HepG2 (cell line): ENCODE data around the gene NOVA2. TPM values are rescaled to one million over a fixed set of nuclear protein-coding genes. Genes with fewer than 3 reads are reported as not detected.
A peak's percentile ranks its signal among the peaks of the same experiment; 100 is the strongest.

Source experiments
- CHD4 ChIP-seq: fragments of 200-600 bp; sonication (generic); IDR thresholded peaks from 2 replicates; pipeline ENCODE4 v1.7.0; 2017; ENCODE audit warnings: mild to moderate bottlenecking, low read length, borderline replicate concordance
- ESRRA ChIP-seq: sonication (generic); formaldehyde crosslinking; IDR thresholded peaks from 2 replicates; pipeline ENCODE4 v1.5.1; 2020; ENCODE audit warnings: mild to moderate bottlenecking, low read depth, missing genetic modification reagents
- EZH2 ChIP-seq: conservative IDR thresholded peaks from 2 replicates; pipeline ENCODE4 v1.6.1; 2012; ENCODE audit warnings: mild to moderate bottlenecking, low read depth, low read length, moderate library complexity
- HDAC6 ChIP-seq: fragments of 200-600 bp; sonication (generic); IDR thresholded peaks from 2 replicates; pipeline ENCODE4 v1.7.0; 2017; ENCODE audit warnings: mild to moderate bottlenecking, antibody characterized with exemption, low read length, low read depth
- JDP2 ChIP-seq: sonication (generic); formaldehyde crosslinking; IDR thresholded peaks from 2 replicates; pipeline ENCODE4 v1.8.1; 2022; ENCODE audit warnings: missing genetic modification reagents, borderline replicate concordance
- KDM5A ChIP-seq: fragments of 200-600 bp; sonication (generic); IDR thresholded peaks from 2 replicates; pipeline ENCODE4 v1.7.0; 2018; ENCODE audit warnings: antibody characterized with exemption, mild to moderate bottlenecking, low read length, borderline replicate concordance
- MAF1 ChIP-seq: sonication (generic); formaldehyde crosslinking; IDR thresholded peaks from 2 replicates; pipeline ENCODE4 v1.5.0; 2020; ENCODE audit warnings: missing genetic modification reagents, borderline replicate concordance
- MAFF ChIP-seq: IDR thresholded peaks from 2 replicates; pipeline ENCODE4 v1.6.1; 2011; ENCODE audit warnings: low read depth, low read length, improper control_type of control experiment
- NFIC ChIP-seq: IDR thresholded peaks from 2 replicates; pipeline ENCODE4 v1.6.1; 2012; ENCODE audit warnings: mild to moderate bottlenecking, low read length, inconsistent platforms
- PCBP1 ChIP-seq: fragments of 200-400 bp; formaldehyde crosslinking; IDR thresholded peaks from 2 replicates; pipeline ENCODE4 v1.6.1; 2017; ENCODE audit warnings: mild to moderate bottlenecking, low read depth, low read length, borderline replicate concordance
- PCBP2 ChIP-seq: fragments of 200-400 bp; formaldehyde crosslinking; optimal IDR thresholded peaks from 2 replicates; pipeline ENCODE3; 2018; ENCODE audit warnings: low read length, low read depth; ENCODE audit not compliant: poor library complexity, severe bottlenecking
- SMAD1 ChIP-seq: sonication (generic); formaldehyde crosslinking; IDR thresholded peaks from 2 replicates; pipeline ENCODE4 v1.4.0; 2020; ENCODE audit warnings: missing genetic modification reagents, low read depth, mild to moderate bottlenecking, borderline replicate concordance
- SOX6 ChIP-seq, 2 experiments: fragments of 450-650 bp in 1 of 2; sonication (generic) in 1 of 2; formaldehyde crosslinking in 1 of 2; IDR thresholded peaks; 2 replicates each; pipeline versions ENCODE4 v1.4.0 to v1.6.1; 2017 to 2020; ENCODE audit warnings: antibody characterized with exemption in 1 of 2, mild to moderate bottlenecking in 1 of 2, missing genetic modification reagents in 1 of 2
- SYNCRIP ChIP-seq: fragments of 200-400 bp; formaldehyde crosslinking; IDR thresholded peaks from 2 replicates; pipeline ENCODE4 v1.6.1; 2018; ENCODE audit warnings: mild to moderate bottlenecking, low read depth, low read length; ENCODE audit not compliant: insufficient read depth
- TAF1 ChIP-seq: sonication (generic); formaldehyde crosslinking; IDR thresholded peaks from 2 replicates; pipeline ENCODE4 v1.4.0; 2020; ENCODE audit warnings: missing genetic modification reagents
- TAF15 ChIP-seq: fragments of 200-400 bp; formaldehyde crosslinking; IDR thresholded peaks from one replicate; pipeline ENCODE4 v1.6.1; 2018; ENCODE audit warnings: mild to moderate bottlenecking, low read depth, low read length; ENCODE audit not compliant: poor library complexity, severe bottlenecking
- TCF12 ChIP-seq, 2 experiments: fragments of 450-650 bp in 1 of 2; sonication (generic) in 1 of 2; formaldehyde crosslinking in 1 of 2; IDR thresholded peaks; 2 replicates each; pipeline versions ENCODE4 v1.6.1 to v1.8.0; 2017 to 2022; ENCODE audit warnings: antibody characterized with exemption in 1 of 2, mild to moderate bottlenecking in 1 of 2, missing genetic modification reagents in 1 of 2, moderate library complexity in 1 of 2
- WIZ ChIP-seq: sonication (generic); formaldehyde crosslinking; IDR thresholded peaks from 2 replicates; pipeline ENCODE4 v1.5.1; 2020; ENCODE audit warnings: mild to moderate bottlenecking, missing genetic modification reagents
- ZMYM4 ChIP-seq: sonication (generic); formaldehyde crosslinking; IDR thresholded peaks from 2 replicates; pipeline ENCODE4 v1.8.1; 2023; ENCODE audit warnings: mild to moderate bottlenecking, missing genetic modification reagents
- ZNF260 ChIP-seq: sonication (generic); formaldehyde crosslinking; IDR thresholded peaks from 2 replicates; pipeline ENCODE4 v1.4.0; 2020; ENCODE audit warnings: missing genetic modification reagents, low read depth, mild to moderate bottlenecking, borderline replicate concordance
- ZNF75D ChIP-seq: sonication (generic); formaldehyde crosslinking; IDR thresholded peaks from 2 replicates; pipeline ENCODE4 v1.8.1; 2023; ENCODE audit warnings: missing genetic modification reagents, mild to moderate bottlenecking, borderline replicate concordance
- polyA plus RNA-seq, 8 experiments: library from polyadenylated mRNA; depleted of rRNA in 3 of 8; stranded (reverse) in 7 of 8; unstranded in 1 of 8; fragments of >200 nt; fragmentation: Illumina TruSeq in 4 of 8; extraction: Trizol in 4 of 8; gene quantifications; 2 replicates each; pipeline versions ENCODE4 v1.2.1 to v1.2.3, GENCODE V29; 2011 to 2016; ENCODE audit warnings: low read depth in 4 of 8, missing spikeins in 1 of 8, mixed read lengths in 1 of 8; ENCODE audit not compliant: insufficient read depth in 1 of 8
- total RNA-seq, 5 experiments: library from RNA; depleted of rRNA; stranded (reverse); fragments of >200 nt; fragmentation: Illumina TruSeq; extraction: Trizol; gene quantifications; 2 replicates each; pipeline ENCODE4 v1.2.3, GENCODE V29; 2016; ENCODE audit warnings: low read depth in 1 of 5
- TF ChIP-seq, protein P1 (sequence below): sonication (generic); formaldehyde crosslinking; IDR thresholded peaks from 2 replicates; pipeline ENCODE4 v1.8.0; 2022; ENCODE audit warnings: missing genetic modification reagents, low read depth, mild to moderate bottlenecking, borderline replicate concordance
- TF ChIP-seq, protein P2 (sequence below), 2 experiments: sonication (generic) in 1 of 2; formaldehyde crosslinking in 1 of 2; IDR thresholded peaks; 2 replicates each; pipeline versions ENCODE4 v1.6.1 to v1.9.0; 2014 to 2022; ENCODE audit warnings: antibody characterized with exemption in 1 of 2, borderline replicate concordance in 1 of 2, inconsistent platforms in 1 of 2, low read depth in 1 of 2, missing genetic modification reagents in 1 of 2

NOVA2 gene
- total and polyA plus RNA-seq, 2 of the 13 experiments (the other 11 are each of a cell fraction or from before 2014, with no cell fraction given) = not detected

DNA sequence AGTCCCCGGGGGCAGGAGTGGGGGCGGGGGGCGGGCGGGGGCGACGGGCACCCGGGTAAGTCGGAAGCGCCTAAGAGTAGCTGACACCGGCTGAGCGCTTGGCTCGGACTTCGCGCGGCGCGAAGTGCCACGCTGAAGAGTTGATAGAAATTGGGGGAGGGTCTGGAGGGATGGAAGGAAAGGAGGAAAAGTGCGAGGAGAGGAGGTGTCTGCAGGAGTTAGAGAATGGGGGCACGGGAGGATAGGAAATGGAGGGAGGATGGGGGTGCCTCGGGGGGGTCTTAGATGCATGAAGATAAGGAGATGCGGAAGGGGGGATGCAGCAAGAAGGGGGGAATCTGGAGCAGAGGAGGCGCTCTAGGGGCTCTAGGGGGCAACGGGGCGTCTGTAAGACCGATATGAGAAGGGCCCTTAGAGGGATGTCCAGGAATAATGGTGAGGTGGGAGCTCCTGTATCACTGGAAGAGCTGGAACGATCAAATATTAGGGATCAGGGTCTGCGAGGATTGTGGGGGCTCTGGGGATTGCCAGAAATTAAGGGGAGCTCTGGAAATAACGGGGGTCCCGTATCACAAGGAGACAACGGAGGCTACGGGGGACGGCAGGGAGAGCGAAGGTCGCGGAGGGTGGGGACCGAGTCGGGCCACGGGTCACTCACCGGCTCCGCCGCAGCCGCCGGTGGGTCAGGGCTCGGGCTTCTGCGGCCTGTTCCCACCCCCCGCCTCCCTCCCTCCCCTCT is 71.6 kb downstream of the NOVA2 start, which contains the start of gene MYPOP (continued):
- TF ChIP-seq WIZ (CRISPR knock-in tag) = no peak
- TF ChIP-seq ZNF75D (CRISPR knock-in tag) = no peak
- TF ChIP-seq KDM5A = no peak
- TF ChIP-seq PCBP2 = peak; percentile 64
- TF ChIP-seq SMAD1 (CRISPR knock-in tag) = no peak
- TF ChIP-seq, protein P1, sequence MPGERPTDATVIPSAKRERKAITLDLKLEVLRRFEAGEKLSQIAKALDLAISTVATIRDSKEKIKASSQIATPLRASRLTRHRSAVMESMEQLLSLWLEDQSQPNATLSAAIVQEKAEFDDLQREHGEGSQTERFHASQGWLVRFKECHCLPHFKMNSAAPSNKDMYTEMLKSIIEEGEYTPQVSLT (CRISPR knock-in tag) = no peak
- TF ChIP-seq EZH2 = no peak
- TF ChIP-seq ESRRA (CRISPR knock-in tag) = no peak
- TF ChIP-seq TCF12 (IDR thresholded peaks at IDR 0.05) = no peak
- TF ChIP-seq TCF12 (CRISPR knock-in tag; IDR thresholded peaks at IDR 0.05) = no peak
- TF ChIP-seq MAF1 (CRISPR knock-in tag) = no peak
- peak; percentile 38; the same call in 1 of the 2 replicates for TF ChIP-seq CHD4
- TF ChIP-seq JDP2 (CRISPR knock-in tag) = no peak
- TF ChIP-seq PCBP1 = 0 out of 2 replicates have a peak, but pooled peaks have one; percentile 8
- TF ChIP-seq SOX6 (IDR thresholded peaks at IDR 0.05) = no peak
- TF ChIP-seq SOX6 (CRISPR knock-in tag; IDR thresholded peaks at IDR 0.05) = peak; percentile 11; the same call in 1 of the 2 replicates
- TF ChIP-seq ZMYM4 (CRISPR knock-in tag) = no peak
- TF ChIP-seq MAFF = no peak
- TF ChIP-seq ZNF260 (CRISPR knock-in tag) = no peak
- TF ChIP-seq NFIC = no peak
- TF ChIP-seq, protein P2, sequence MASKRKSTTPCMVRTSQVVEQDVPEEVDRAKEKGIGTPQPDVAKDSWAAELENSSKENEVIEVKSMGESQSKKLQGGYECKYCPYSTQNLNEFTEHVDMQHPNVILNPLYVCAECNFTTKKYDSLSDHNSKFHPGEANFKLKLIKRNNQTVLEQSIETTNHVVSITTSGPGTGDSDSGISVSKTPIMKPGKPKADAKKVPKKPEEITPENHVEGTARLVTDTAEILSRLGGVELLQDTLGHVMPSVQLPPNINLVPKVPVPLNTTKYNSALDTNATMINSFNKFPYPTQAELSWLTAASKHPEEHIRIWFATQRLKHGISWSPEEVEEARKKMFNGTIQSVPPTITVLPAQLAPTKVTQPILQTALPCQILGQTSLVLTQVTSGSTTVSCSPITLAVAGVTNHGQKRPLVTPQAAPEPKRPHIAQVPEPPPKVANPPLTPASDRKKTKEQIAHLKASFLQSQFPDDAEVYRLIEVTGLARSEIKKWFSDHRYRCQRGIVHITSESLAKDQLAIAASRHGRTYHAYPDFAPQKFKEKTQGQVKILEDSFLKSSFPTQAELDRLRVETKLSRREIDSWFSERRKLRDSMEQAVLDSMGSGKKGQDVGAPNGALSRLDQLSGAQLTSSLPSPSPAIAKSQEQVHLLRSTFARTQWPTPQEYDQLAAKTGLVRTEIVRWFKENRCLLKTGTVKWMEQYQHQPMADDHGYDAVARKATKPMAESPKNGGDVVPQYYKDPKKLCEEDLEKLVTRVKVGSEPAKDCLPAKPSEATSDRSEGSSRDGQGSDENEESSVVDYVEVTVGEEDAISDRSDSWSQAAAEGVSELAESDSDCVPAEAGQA (IDR thresholded peaks at IDR 0.05; ENCODE audit: low read depth) = no peak
- TF ChIP-seq, protein P2 (CRISPR knock-in tag; IDR thresholded peaks at IDR 0.05; ENCODE audit: borderline replicate concordance) = no peak
- TF ChIP-seq HDAC6 = no peak
- no peak for TF ChIP-seq SYNCRIP
- no peak for TF ChIP-seq TAF15
- TF ChIP-seq TAF1 = peak; percentile 36; the same call in 1 of the 2 replicates
